HEK293T (cell line): Measurements from ENCODE around the gene FGF16.

Experiments used
- CTCF ChIA-PET: fragments of 350-600 bp; formaldehyde crosslinking; extraction: SDS; loops from one replicate; lab custom pipeline; 2021; ENCODE audit warnings: antibody characterized with exemption, inconsistent platforms; lab: Yijun Ruan, JAX
- POLR2A ChIA-PET: fragments of 350-600 bp; formaldehyde crosslinking; extraction: SDS; loops from one replicate; lab custom pipeline; 2020; ENCODE audit warnings: antibody characterized with exemption, inconsistent platforms; lab: Yijun Ruan, JAX
- DNase-seq: peaks from one replicate; pipeline ENCODE4 v3.0.0; 2012; ENCODE audit warnings: mixed read lengths; ENCODE audit errors: extremely low spot score
- ARNT ChIP-seq: fragments of 450-650 bp; IDR thresholded peaks from 2 replicates; pipeline ENCODE4 v1.6.1; 2017; ENCODE audit warnings: mild to moderate bottlenecking
- BHLHE40 ChIP-seq: fragments of 450-650 bp; IDR thresholded peaks from 2 replicates; pipeline ENCODE4 v1.6.1; 2016; ENCODE audit warnings: mild to moderate bottlenecking, moderate library complexity, borderline replicate concordance
- CTBP1 ChIP-seq: fragments of 450-650 bp; IDR thresholded peaks from 2 replicates; pipeline ENCODE4 v1.6.1; 2016; ENCODE audit warnings: borderline replicate concordance
- ELF4 ChIP-seq: fragments of 450-650 bp; IDR thresholded peaks from 2 replicates; pipeline ENCODE4 v1.6.1; 2017; ENCODE audit warnings: antibody characterized with exemption
- FOXA1 ChIP-seq: fragments of 450-650 bp; IDR thresholded peaks from 2 replicates; pipeline ENCODE4 v1.6.1; 2016; ENCODE audit warnings: mild to moderate bottlenecking
- FOXK2 ChIP-seq: fragments of 450-650 bp; IDR thresholded peaks from 2 replicates; pipeline ENCODE4 v1.6.1; 2016; ENCODE audit warnings: mild to moderate bottlenecking
- FOXM1 ChIP-seq: fragments of 450-650 bp; IDR thresholded peaks from 2 replicates; pipeline ENCODE4 v1.6.1; 2017; ENCODE audit warnings: mild to moderate bottlenecking, borderline replicate concordance
- HDGF ChIP-seq: fragments of 450-650 bp; IDR thresholded peaks from 2 replicates; pipeline ENCODE4 v1.6.1; 2017; ENCODE audit warnings: antibody characterized with exemption, borderline replicate concordance
- L3MBTL2 ChIP-seq: fragments of 450-650 bp; conservative IDR thresholded peaks from 2 replicates; pipeline ENCODE4 v1.6.1; 2016; ENCODE audit warnings: mild to moderate bottlenecking
- LEF1 ChIP-seq: fragments of 450-650 bp; IDR thresholded peaks from 2 replicates; pipeline ENCODE4 v1.6.1; 2017; ENCODE audit warnings: mild to moderate bottlenecking, borderline replicate concordance
- NFRKB ChIP-seq: fragments of 450-650 bp; IDR thresholded peaks from 2 replicates; pipeline ENCODE4 v1.6.1; 2016; ENCODE audit warnings: mild to moderate bottlenecking, moderate library complexity
- SP1 ChIP-seq: fragments of 450-650 bp; IDR thresholded peaks from 2 replicates; pipeline ENCODE4 v1.6.1; 2017
- SUZ12 ChIP-seq: fragments of 450-650 bp; IDR thresholded peaks from 2 replicates; pipeline ENCODE4 v1.6.1; 2016; ENCODE audit warnings: mild to moderate bottlenecking
- TARDBP ChIP-seq: fragments of 450-650 bp; IDR thresholded peaks from 2 replicates; pipeline ENCODE4 v1.6.1; 2016
- ZNF384 ChIP-seq: fragments of 450-650 bp; IDR thresholded peaks from 2 replicates; pipeline ENCODE4 v1.6.1; 2016
- TF ChIP-seq, protein P1 (sequence below): fragments of 450-650 bp; IDR thresholded peaks from 2 replicates; pipeline ENCODE4 v1.6.1; 2016

Gene FGF16

DNA sequence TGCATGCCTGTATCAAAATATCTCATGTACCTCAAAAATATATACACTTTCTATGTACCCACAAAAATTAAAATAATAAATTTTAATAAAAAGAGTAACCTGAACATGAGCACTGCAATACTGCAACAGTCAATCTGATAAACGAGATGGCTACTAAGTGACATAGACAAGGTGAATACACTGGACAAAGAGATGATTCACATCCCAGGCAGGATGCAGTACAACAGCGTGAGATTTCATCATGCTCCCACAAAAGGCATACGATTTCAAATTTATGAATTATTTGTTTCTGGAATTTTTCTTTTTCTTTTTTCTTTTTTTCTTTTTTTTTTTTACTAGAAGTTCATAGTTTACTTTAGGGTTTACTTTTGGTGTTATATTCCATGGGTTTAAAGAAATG lies 12.2 kb upstream of the FGF16 start:
- CTCF ChIA-PET: no interaction called here
- DNase-seq: no peak
- TF ChIP-seq FOXM1 (no peak), HDGF (no peak), LEF1 (no peak), TARDBP (no peak), SUZ12 (no peak), FOXA1 (no peak), L3MBTL2 (no peak), ZNF384 (no peak), CTBP1 (no peak), ELF4 (no peak), FOXK2 (no peak), NFRKB (no peak), SP1 (no peak)
- TF ChIP-seq, protein P1, sequence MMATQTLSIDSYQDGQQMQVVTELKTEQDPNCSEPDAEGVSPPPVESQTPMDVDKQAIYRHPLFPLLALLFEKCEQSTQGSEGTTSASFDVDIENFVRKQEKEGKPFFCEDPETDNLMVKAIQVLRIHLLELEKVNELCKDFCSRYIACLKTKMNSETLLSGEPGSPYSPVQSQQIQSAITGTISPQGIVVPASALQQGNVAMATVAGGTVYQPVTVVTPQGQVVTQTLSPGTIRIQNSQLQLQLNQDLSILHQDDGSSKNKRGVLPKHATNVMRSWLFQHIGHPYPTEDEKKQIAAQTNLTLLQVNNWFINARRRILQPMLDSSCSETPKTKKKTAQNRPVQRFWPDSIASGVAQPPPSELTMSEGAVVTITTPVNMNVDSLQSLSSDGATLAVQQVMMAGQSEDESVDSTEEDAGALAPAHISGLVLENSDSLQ: no peak
- POLR2A ChIA-PET: no interaction called here

- DNase-seq: no peak
Observed at GRCh38 chrX:77436271-77436670, 10.9 kb upstream of the FGF16 start.

GRCh38 chrX:77436682-77437081 lies 10.5 kb upstream of the FGF16 start:
- ChIA-PET POLR2A (no interaction called here), CTCF (interaction anchor here (0.6 kb wide), 1 partner anchor 75 kb away, joined by 4 read pairs; no protein-coding TSS in a partner anchor)
- TF ChIP-seq BHLHE40: no peak
- TF ChIP-seq ARNT: no peak
- no peak for TF ChIP-seq ZNF384
- TF ChIP-seq LEF1: no peak
- no peak for TF ChIP-seq ELF4
- TF ChIP-seq SP1: no peak
- TF ChIP-seq TARDBP: no peak
- no peak for DNase-seq

More at GRCh38 chrX:77436271-77436670, 10.9 kb upstream of the FGF16 start:
- CTCF ChIA-PET: interaction anchor here (0.6 kb wide), 1 partner anchor 75 kb away, joined by 4 read pairs; no protein-coding TSS in a partner anchor
- POLR2A ChIA-PET: no interaction called here
- TF ChIP-seq SUZ12 (no peak), ARNT (no peak), FOXA1 (no peak), L3MBTL2 (no peak), FOXM1 (no peak), FOXK2 (no peak), LEF1 (no peak), ZNF384 (no peak), BHLHE40 (no peak)
- TF ChIP-seq, protein P1: no peak

DNA sequence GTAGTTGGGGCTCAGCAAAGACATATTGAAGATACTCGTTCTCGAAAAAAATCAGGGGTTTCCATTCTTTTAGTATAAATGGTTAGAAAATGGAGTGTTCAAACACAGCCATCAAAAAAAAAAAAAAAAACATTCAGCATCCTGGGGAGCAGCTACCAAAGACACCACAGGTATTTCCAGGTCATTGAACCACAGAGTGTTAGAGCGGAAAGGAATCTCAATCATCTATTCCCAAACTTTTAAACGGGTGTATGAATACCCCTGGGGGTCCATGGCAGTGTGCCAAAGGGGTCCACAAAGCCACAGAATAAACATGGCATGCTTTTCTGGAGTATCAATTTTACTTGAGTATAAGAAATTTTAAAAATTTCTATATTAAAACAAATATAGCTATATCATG lies 6.9 kb upstream of the FGF16 start:
- TF ChIP-seq ZNF384: no peak
- TF ChIP-seq HDGF: no peak
- TF ChIP-seq CTBP1: no peak
- TF ChIP-seq, protein P1: no peak
- no peak for TF ChIP-seq ELF4
- TF ChIP-seq SP1: no peak
- TF ChIP-seq FOXK2: no peak
- TF ChIP-seq L3MBTL2: no peak
- TF ChIP-seq SUZ12: no peak
- TF ChIP-seq LEF1: no peak
- TF ChIP-seq FOXM1: no peak
- no peak for TF ChIP-seq ARNT
- CTCF ChIA-PET: no interaction called here
- DNase-seq: no peak
- POLR2A ChIA-PET: no interaction called here

DNA sequence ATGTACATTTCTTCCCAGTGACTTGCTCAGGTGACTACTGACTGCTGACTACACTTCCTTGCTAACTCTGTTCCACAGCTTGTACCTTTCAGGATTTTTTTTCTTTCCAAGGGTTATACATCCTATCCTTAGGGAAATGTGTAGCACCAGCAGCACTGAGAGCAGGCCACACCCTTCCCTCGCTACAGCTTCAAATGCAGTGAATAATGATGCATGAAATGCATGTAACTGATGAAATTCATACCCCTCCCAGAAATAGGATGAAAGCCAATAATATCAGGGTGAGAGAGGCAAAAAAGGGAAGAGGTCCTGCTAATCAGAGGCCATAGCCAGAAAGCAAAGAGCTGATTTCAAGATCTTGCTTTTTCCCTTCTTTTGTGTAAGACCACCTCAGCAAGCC lies 6.2 kb upstream of the FGF16 start:
- ChIA-PET CTCF (no interaction called here), POLR2A (no interaction called here)
- DNase-seq: no peak
- no peak for TF ChIP-seq LEF1
- TF ChIP-seq FOXK2: no peak
- TF ChIP-seq SUZ12: no peak
- TF ChIP-seq FOXM1: no peak
- TF ChIP-seq, protein P1: no peak
- no peak for TF ChIP-seq ELF4
- no peak for TF ChIP-seq CTBP1
- no peak for TF ChIP-seq NFRKB
- no peak for TF ChIP-seq ARNT
- no peak for TF ChIP-seq L3MBTL2
- no peak for TF ChIP-seq HDGF
- TF ChIP-seq BHLHE40: no peak
- TF ChIP-seq FOXA1: no peak
- TF ChIP-seq TARDBP: no peak
- no peak for TF ChIP-seq SP1
- TF ChIP-seq ZNF384: no peak

- no peak for TF ChIP-seq FOXM1
- DNase-seq: no peak
- ChIA-PET CTCF (no interaction called here), POLR2A (no interaction called here)
Observed at GRCh38 chrX:77441479-77441878, 5.7 kb upstream of the FGF16 start.
